Testis (tissue), 3 donors: ENCODE results near the gene SMIM43. TPM values are rescaled to one million over a fixed set of nuclear protein-coding genes. Genes with fewer than 3 reads are reported as not detected.

ENCODE experiments used
- DNase-seq: peaks from one replicate; pipeline ENCODE4 v3.0.0-alpha.2; 2019
- H3K27ac ChIP-seq, 2 donors: fragments of 200-600 bp; sonication (generic); one replicate each; pipeline ENCODE4 v1.5.1; 2019
- H3K27me3 ChIP-seq: fragments of 200-600 bp; sonication (generic); one replicate; pipeline ENCODE4 v1.5.1; 2019
- H3K36me3 ChIP-seq: fragments of 200-600 bp; sonication (generic); one replicate; pipeline ENCODE4 v1.5.1; 2017; ENCODE audit warnings: low read depth; ENCODE audit errors: missing control alignments
- H3K4me1 ChIP-seq: fragments of 200-600 bp; sonication (generic); one replicate; pipeline ENCODE4 v1.5.1; 2019
- H3K4me3 ChIP-seq, 2 donors: fragments of 200-600 bp; sonication (generic); one replicate each; pipeline ENCODE4 v1.5.1; 2017 to 2019
- H3K9me3 ChIP-seq: fragments of 200-600 bp; sonication (generic); one replicate; pipeline ENCODE4 v1.5.1; 2017
- CTCF ChIP-seq, 3 experiments: fragments of 450-650 bp in 2 of 3; fragments of 200-600 bp in 1 of 3; sonication (generic) in 1 of 3; IDR thresholded peaks; one replicate each; pipeline ENCODE4 v1.5.1; 2016 to 2019; ENCODE audit warnings: antibody characterized with exemption in 3 of 3, mild to moderate bottlenecking in 2 of 3, moderate library complexity in 1 of 3
- POLR2A ChIP-seq: fragments of 450-650 bp; IDR thresholded peaks from one replicate; pipeline ENCODE4 v1.6.1; 2017; ENCODE audit warnings: antibody characterized with exemption, mild to moderate bottlenecking, moderate library complexity
- WGBS, 2 donors: methylation state at CpG; one replicate each; pipeline ENCODE4 v1.1.5; 2018; 5-methylcytosine and 5-hydroxymethylcytosine counted together
- intact Hi-C: fragments of 100-400 bp; cut with DNase I; formaldehyde crosslinking; loops from one replicate; pipeline ENCODE4 v1.15.1; 2023; ENCODE audit warnings: low total_unique reads
- polyA plus RNA-seq: library from polyadenylated mRNA; stranded (reverse); fragments of 350-450 nt; fragmentation: Illumina TruSeq; extraction: RNeasy Lipid Tissue Mini Kit (QIAGEN cat#74804); gene quantifications from one replicate; pipeline ENCODE4 v1.2.3, GENCODE V29; 2014; ENCODE audit warnings: low read depth, low replicate concordance; ENCODE audit not compliant: insufficient read depth
- total RNA-seq, 2 donors: library from RNA; depleted of rRNA; stranded (reverse); fragments of >200 nt; gene quantifications; one replicate each; pipeline ENCODE4 v1.2.3, GENCODE V29; 2016

The SMIM43 gene
- total and polyA plus RNA-seq, 3 donors from 2014 or later, result 0.25 to 0.87 (median 0.30) TPM

GRCh38 chr4:121767166-121767565 lies 2.2 kb upstream of the SMIM43 start:
- TF ChIP-seq POLR2A (no peak), CTCF (IDR thresholded peaks at IDR 0.05) (no peak)
- Histone ChIP-seq H3K27me3 (no peaks in the 10 kb centered on the region), H3K9me3 (no peaks in the 10 kb centered on the region), H3K27ac (no peak overlapping the region), H3K4me3 (no peak overlapping the region), H3K4me1 (peaks cover 3% of the 10 kb centered on the region), H3K36me3 (no peaks in the 10 kb centered on the region)
- intact Hi-C loops, result no loop called here
- no peak for DNase-seq
- 88 to 89% methylated on average over 4 of the region's 4 CpGs for WGBS, 2 donors

- H3K27me3 ChIP-seq, result no peaks in the 10 kb centered on the region
- no peaks in the 10 kb centered on the region for H3K36me3 ChIP-seq
- H3K9me3 ChIP-seq, result no peaks in the 10 kb centered on the region
- no peak overlapping the region for H3K27ac ChIP-seq
- TF ChIP-seq CTCF (IDR thresholded peaks at IDR 0.05) (no peak), POLR2A (no peak)
- intact Hi-C loops, result no loop called here
- 69 to 73% methylated on average over 8 to 9 of the region's 9 CpGs for WGBS, 2 donors
- no peak for DNase-seq
- H3K4me3 ChIP-seq, result no peak overlapping the region
- peaks cover 3% of the 10 kb centered on the region for H3K4me1 ChIP-seq
Observed at GRCh38 chr4:121765971-121766538, 1.1 kb upstream of the SMIM43 start.

GRCh38 chr4:121765368-121765705 lies 373 bp upstream of the SMIM43 start:
- WGBS, 2 donors, result 7 to 10% methylated on average over 14 to 16 of the region's 16 CpGs

GRCh38 chr4:121764303-121764701 lies 662 bp downstream of the SMIM43 start:
- DNase-seq, result no peak
- H3K4me1 ChIP-seq, result peaks cover 3% of the 10 kb centered on the region
- 11 to 15% methylated on average over 14 of the region's 14 CpGs for whole genome bisulfite sequencing, 2 donors
- intact Hi-C loops, result no loop called here
- no peaks in the 10 kb centered on the region for H3K36me3 ChIP-seq
- TF ChIP-seq POLR2A (no peak), CTCF (IDR thresholded peaks at IDR 0.05) (no peak)
- H3K4me3 ChIP-seq, result peak overlapping the region; percentile 38 to 55
- H3K27me3 ChIP-seq, result no peaks in the 10 kb centered on the region
- no peak overlapping the region for H3K27ac ChIP-seq
- H3K9me3 ChIP-seq, result no peaks in the 10 kb centered on the region

More at GRCh38 chr4:121765368-121765705, 373 bp upstream of the SMIM43 start:
- H3K4me1 ChIP-seq, result peaks cover 3% of the 10 kb centered on the region
- no peaks in the 10 kb centered on the region for H3K27me3 ChIP-seq
- no peaks in the 10 kb centered on the region for H3K9me3 ChIP-seq
- no peak for TF ChIP-seq CTCF (IDR thresholded peaks at IDR 0.05)
- no peak for TF ChIP-seq POLR2A
- DNase-seq, result no peak
- H3K36me3 ChIP-seq, result no peaks in the 10 kb centered on the region
- intact Hi-C loops, result no loop called here
- H3K4me3 ChIP-seq, result peak overlapping the region; percentile 38 to 55
- no peak overlapping the region for H3K27ac ChIP-seq

GRCh38 chr4:121760205-121760604 lies 4.8 kb downstream of the SMIM43 start:
- H3K36me3 ChIP-seq, result no peaks in the 10 kb centered on the region
- DNase-seq, result no peak
- intact Hi-C loops, result no loop called here
- no peak overlapping the region for H3K27ac ChIP-seq
- H3K4me1 ChIP-seq, result peaks cover 3% of the 10 kb centered on the region
- no peaks in the 10 kb centered on the region for H3K9me3 ChIP-seq
- TF ChIP-seq CTCF (IDR thresholded peaks at IDR 0.05), result no peak
- no peak for TF ChIP-seq POLR2A
- H3K4me3 ChIP-seq, result no peak overlapping the region
- H3K27me3 ChIP-seq, result no peaks in the 10 kb centered on the region
- 63 to 67% methylated on average over 3 of the region's 3 CpGs for WGBS, 2 donors
